ENCODE results near the gene ZDHHC17. TPM values are rescaled to one million over a fixed set of nuclear protein-coding genes. Genes with fewer than 3 reads are reported as not detected.

Gene ZDHHC17
- polyA plus RNA-seq, 1 donor (not counting 4 experiments of a cell fraction or from before 2014, with no cell fraction given), result 28.2 TPM

DNA sequence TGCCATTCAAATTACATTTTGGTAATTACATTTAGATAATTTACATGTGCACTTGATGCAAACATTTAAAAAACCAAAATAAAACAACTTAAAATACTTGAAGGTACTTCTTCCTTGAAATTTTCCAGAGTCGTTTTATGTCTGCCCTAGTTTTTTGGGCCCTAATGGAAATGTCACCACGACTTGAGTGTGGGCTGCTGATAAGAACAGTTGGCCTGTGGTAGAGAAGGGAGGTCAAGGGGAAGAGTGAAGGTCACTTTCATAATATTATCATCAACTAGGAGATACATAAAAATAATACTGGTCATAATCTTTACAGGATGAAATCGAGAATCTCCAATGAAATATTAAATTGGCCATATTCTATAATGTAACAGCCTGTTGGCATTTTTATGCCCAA, 23.1 kb downstream of the ZDHHC17 start:
- Histone ChIP-seq H3K4me2 (ENCODE audit: control insufficient read depth, extremely low read depth, insufficient read depth, low read depth, low read length) (no peak overlapping the region), H3K27me3 (ENCODE audit: control insufficient read depth, extremely low read depth, insufficient read depth, low read length) (no peaks in the 10 kb centered on the region), H3K4me1 (ENCODE audit: control insufficient read depth, extremely low read depth, insufficient read depth, low read length) (peaks cover 4% of the 10 kb centered on the region), H3K79me2 (ENCODE audit: control insufficient read depth, insufficient read depth, low read length) (peaks cover 28% of the 10 kb centered on the region), H2AFZ (ENCODE audit: control insufficient read depth, low read length) (no peak overlapping the region), H3K9ac (ENCODE audit: control insufficient read depth, extremely low read depth, insufficient read depth, low read length) (no peak overlapping the region), H3K9me3 (ENCODE audit: control insufficient read depth, low read depth, low read length) (no peaks in the 10 kb centered on the region), H3K27ac (ENCODE audit: control insufficient read depth, insufficient read depth, low read length) (no peak overlapping the region), H3K9me1 (ENCODE audit: control insufficient read depth, extremely low read depth, insufficient read depth, low read length) (no peaks in the 10 kb centered on the region), H3K4me3 (ENCODE audit: control insufficient read depth in 2 of 3, extremely low read depth in 1 of 3, insufficient read depth in 2 of 3, low read depth in 1 of 3, low read length in 3 of 3) (no peak overlapping the region), H3K36me3 (ENCODE audit: control insufficient read depth in 2 of 2, extremely low read depth in 1 of 2, insufficient read depth in 2 of 2, low read length in 2 of 2) (no peaks in the 10 kb centered on the region), H4K20me1 (ENCODE audit: control insufficient read depth, extremely low read depth, insufficient read depth, low read length) (no peaks in the 10 kb centered on the region)
- TF ChIP-seq, protein P1, sequence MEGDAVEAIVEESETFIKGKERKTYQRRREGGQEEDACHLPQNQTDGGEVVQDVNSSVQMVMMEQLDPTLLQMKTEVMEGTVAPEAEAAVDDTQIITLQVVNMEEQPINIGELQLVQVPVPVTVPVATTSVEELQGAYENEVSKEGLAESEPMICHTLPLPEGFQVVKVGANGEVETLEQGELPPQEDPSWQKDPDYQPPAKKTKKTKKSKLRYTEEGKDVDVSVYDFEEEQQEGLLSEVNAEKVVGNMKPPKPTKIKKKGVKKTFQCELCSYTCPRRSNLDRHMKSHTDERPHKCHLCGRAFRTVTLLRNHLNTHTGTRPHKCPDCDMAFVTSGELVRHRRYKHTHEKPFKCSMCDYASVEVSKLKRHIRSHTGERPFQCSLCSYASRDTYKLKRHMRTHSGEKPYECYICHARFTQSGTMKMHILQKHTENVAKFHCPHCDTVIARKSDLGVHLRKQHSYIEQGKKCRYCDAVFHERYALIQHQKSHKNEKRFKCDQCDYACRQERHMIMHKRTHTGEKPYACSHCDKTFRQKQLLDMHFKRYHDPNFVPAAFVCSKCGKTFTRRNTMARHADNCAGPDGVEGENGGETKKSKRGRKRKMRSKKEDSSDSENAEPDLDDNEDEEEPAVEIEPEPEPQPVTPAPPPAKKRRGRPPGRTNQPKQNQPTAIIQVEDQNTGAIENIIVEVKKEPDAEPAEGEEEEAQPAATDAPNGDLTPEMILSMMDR (optimal IDR thresholded peaks at IDR 0.05 in 1 of 3, IDR thresholded peaks at IDR 0.05 in 1 of 3, conservative IDR thresholded peaks at IDR 0.05 in 1 of 3; ENCODE audit: extremely low read depth in 1 of 3, insufficient read depth in 2 of 3, low read length in 3 of 3), result no peak
- no peak for TF ChIP-seq EZH2 (IDR thresholded peaks at IDR 0.05; ENCODE audit: low read length)
- DNase-seq (ENCODE audit: low read depth, low spot score), result no peak
- FAIRE-seq, result no peak
- dilution Hi-C loops (cut with MboI; ENCODE audit: extremely low pct_ligation_motif_present, low sequenced_read_pairs), result no loop called here

DNA sequence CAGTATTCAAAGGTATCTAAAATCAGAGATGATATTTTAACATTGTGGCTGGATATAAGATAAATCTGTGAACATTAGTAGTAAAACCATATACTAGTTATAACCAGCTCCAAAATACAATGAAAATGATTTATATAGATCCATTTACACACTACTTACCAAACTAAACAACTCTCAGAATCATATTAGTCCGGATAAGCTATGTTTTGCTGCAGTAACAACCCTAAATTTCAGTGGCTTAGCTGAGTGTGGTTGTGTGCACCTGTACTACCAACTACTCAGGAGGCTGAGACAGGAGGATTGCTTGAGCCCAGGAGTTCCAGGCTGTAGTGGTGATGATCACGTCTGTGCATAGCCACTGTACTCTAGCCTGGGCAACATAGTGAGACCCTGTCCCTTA, 23.8 kb downstream of the ZDHHC17 start:
- FAIRE-seq (no peak), DNase-seq (ENCODE audit: low read depth, low spot score) (no peak)
- H3K79me2 ChIP-seq (ENCODE audit: control insufficient read depth, insufficient read depth, low read length), result peaks cover 33% of the 10 kb centered on the region
- no peaks in the 10 kb centered on the region for H3K9me1 ChIP-seq (ENCODE audit: control insufficient read depth, extremely low read depth, insufficient read depth, low read length)
- no peak overlapping the region for H3K4me2 ChIP-seq (ENCODE audit: control insufficient read depth, extremely low read depth, insufficient read depth, low read depth, low read length)
- no peaks in the 10 kb centered on the region for H4K20me1 ChIP-seq (ENCODE audit: control insufficient read depth, extremely low read depth, insufficient read depth, low read length)
- dilution Hi-C loops (cut with MboI; ENCODE audit: extremely low pct_ligation_motif_present, low sequenced_read_pairs), result no loop called here
- no peak overlapping the region for H3K27ac ChIP-seq (ENCODE audit: control insufficient read depth, insufficient read depth, low read length)
- no peaks in the 10 kb centered on the region for H3K36me3 ChIP-seq (ENCODE audit: control insufficient read depth in 2 of 2, extremely low read depth in 1 of 2, insufficient read depth in 2 of 2, low read length in 2 of 2)
- TF ChIP-seq, protein P1 (optimal IDR thresholded peaks at IDR 0.05 in 1 of 3, IDR thresholded peaks at IDR 0.05 in 1 of 3, conservative IDR thresholded peaks at IDR 0.05 in 1 of 3; ENCODE audit: extremely low read depth in 1 of 3, insufficient read depth in 2 of 3, low read length in 3 of 3), result no peak
- TF ChIP-seq EZH2 (IDR thresholded peaks at IDR 0.05; ENCODE audit: low read length), result no peak
- H3K4me1 ChIP-seq (ENCODE audit: control insufficient read depth, extremely low read depth, insufficient read depth, low read length), result peaks cover 4% of the 10 kb centered on the region
- H3K9ac ChIP-seq (ENCODE audit: control insufficient read depth, extremely low read depth, insufficient read depth, low read length), result no peak overlapping the region
- no peak overlapping the region for H2AFZ ChIP-seq (ENCODE audit: control insufficient read depth, low read length)
- no peak overlapping the region for H3K4me3 ChIP-seq (ENCODE audit: control insufficient read depth in 2 of 3, extremely low read depth in 1 of 3, insufficient read depth in 2 of 3, low read depth in 1 of 3, low read length in 3 of 3)
- H3K9me3 ChIP-seq (ENCODE audit: control insufficient read depth, low read depth, low read length), result no peaks in the 10 kb centered on the region
- no peaks in the 10 kb centered on the region for H3K27me3 ChIP-seq (ENCODE audit: control insufficient read depth, extremely low read depth, insufficient read depth, low read length)
